GM19324 (cell line): ENCODE measurements around the gene SOX5.
"Not testable (repeated sequence)": the region's sequence is repeated elsewhere in the genome, so short reads cannot be mapped to it uniquely, and the experiment has no call there.

Experiments used
- ATAC-seq: cut with Tn5 transposase; IDR thresholded peaks from one replicate; pipeline ENCODE4 v1.9.1; 2021; ENCODE audit warnings: mild to moderate bottlenecking, moderate library complexity; ENCODE audit not compliant: unreplicated experiment, low FRiP score

The SOX5 gene

GRCh38 chr12:23763724-23764123, 185.7 kb downstream of the SOX5 start:
- no peak for ATAC-seq

GRCh38 chr12:23760495-23760894, 189.0 kb downstream of the SOX5 start:
- no peak for ATAC-seq

GRCh38 chr12:23758608-23759007, 190.9 kb downstream of the SOX5 start:
- ATAC-seq = no peak

- no peak for ATAC-seq
Measured at GRCh38 chr12:23757541-23757962, 191.9 kb downstream of the SOX5 start.

GRCh38 chr12:23756416-23756815, 193.1 kb downstream of the SOX5 start:
- no peak for ATAC-seq

- ATAC-seq = no peak
Measured at GRCh38 chr12:23753628-23754365, 195.7 kb downstream of the SOX5 start.

- no peak for ATAC-seq
Measured at GRCh38 chr12:23752245-23752644, 197.2 kb downstream of the SOX5 start.

GRCh38 chr12:23751641-23752040, 197.8 kb downstream of the SOX5 start:
- ATAC-seq = no peak

- ATAC-seq = no peak
Measured at GRCh38 chr12:23750923-23751322, 198.5 kb downstream of the SOX5 start.

- ATAC-seq = no peak
Measured at GRCh38 chr12:23744696-23745095, 204.8 kb downstream of the SOX5 start.

GRCh38 chr12:23742574-23742973, 206.9 kb downstream of the SOX5 start:
- no peak for ATAC-seq

GRCh38 chr12:23731493-23731892, 218.0 kb downstream of the SOX5 start:
- no peak for ATAC-seq

- no peak for ATAC-seq
Measured at GRCh38 chr12:23731035-23731434, 218.4 kb downstream of the SOX5 start.

GRCh38 chr12:23729359-23729758, 220.1 kb downstream of the SOX5 start:
- ATAC-seq = no peak

- no peak for ATAC-seq
Measured at GRCh38 chr12:23726646-23727045, 222.8 kb downstream of the SOX5 start.

- ATAC-seq = no peak
Measured at GRCh38 chr12:23722655-23723054, 226.8 kb downstream of the SOX5 start.

GRCh38 chr12:23721268-23721667, 228.2 kb downstream of the SOX5 start:
- no peak for ATAC-seq

GRCh38 chr12:23719493-23719892, 230.0 kb downstream of the SOX5 start:
- no peak for ATAC-seq

GRCh38 chr12:23710361-23710760, 239.1 kb downstream of the SOX5 start:
- not testable (repeated sequence) for ATAC-seq

GRCh38 chr12:23708185-23708837, 241.2 kb downstream of the SOX5 start:
- no peak for ATAC-seq

- no peak for ATAC-seq
Measured at GRCh38 chr12:23707270-23707669, 242.2 kb downstream of the SOX5 start.
